ENCODE results near the gene ZNF646. TPM values are rescaled to one million over a fixed set of nuclear protein-coding genes. Genes with fewer than 3 reads are reported as not detected.

Gene ZNF646
- polyA plus RNA-seq, 3 donors: 0.46 to 6.5 (median 3.0) TPM

- Histone ChIP-seq H3K9me3 (replicated peaks in 1 of 2; ENCODE audit: control insufficient read depth in 1 of 2, insufficient read depth in 1 of 2, low read length in 2 of 2) (no peaks in the 10 kb centered on the region), H3K36me3 (replicated peaks in 1 of 2; ENCODE audit: control insufficient read depth in 1 of 2, insufficient read depth in 2 of 2, low read length in 2 of 2) (peaks cover 34 to 38% of the 10 kb centered on the region in 2 donors), H3K27ac (ENCODE audit: low read depth in 1 of 2, low read length in 2 of 2) (no peak overlapping the region), H2AFZ (ENCODE audit: insufficient read depth, low read depth, low read length, poor library complexity, severe bottlenecking) (no peak overlapping the region), H3K4me2 (replicated peaks; ENCODE audit: extremely low read depth, low read length, poor library complexity, severe bottlenecking) (no peak overlapping the region), H3K9ac (ENCODE audit: insufficient read depth, low read length, poor library complexity, severe bottlenecking) (no peak overlapping the region), H3K27me3 (ENCODE audit: control insufficient read depth in 2 of 2, insufficient read depth in 2 of 2, low read length in 2 of 2) (no peaks in the 10 kb centered on the region), H3K4me3 (replicated peaks in 1 of 3; ENCODE audit: low read depth in 2 of 3, low read length in 3 of 3) (no peak overlapping the region), H3K4me1 (ENCODE audit: control insufficient read depth in 1 of 2, insufficient read depth in 2 of 2, low read length in 2 of 2) (peaks cover 65 to 79% of the 10 kb centered on the region in 2 donors), H3K79me2 (ENCODE audit: insufficient read depth, low read length) (peaks cover 46% of the 10 kb centered on the region), H4K20me1 (ENCODE audit: insufficient read depth, low read length) (peaks cover 8% of the 10 kb centered on the region)
- DNase-seq: peak in 1 of 3 donors; percentile 2
- Mint-ChIP-seq H3K27me3 (ENCODE audit: low read depth in 3 of 3) (peaks cover 0 to 2% (median 0%) of the 10 kb centered on the region in 3 donors), H3K36me3 (peaks cover 36 to 40% of the 10 kb centered on the region in 2 donors), H3K9me3 (no peaks in the 10 kb centered on the region), H3K4me1 (peaks cover 60% of the 10 kb centered on the region), H3K4me3 (no peak overlapping the region), H3K27ac (peak overlapping the region; percentile 35 to 98 (median 69))
- 91% methylated on average over 19 of the region's 26 CpGs for WGBS (ENCODE audit: insufficient coverage)
- TF ChIP-seq CTCF (IDR thresholded peaks at IDR 0.05): no peak
- intact Hi-C loops (cut with micrococcal nuclease): loop anchor here (10.0 kb wide), 2 partner anchors 154 to 764 kb away; partner anchors contain the start of gene ZNF267 (in 1 of the 2)
Measured at GRCh38 chr16:31110106-31111034, 36.1 kb downstream of the ZNF646 start.

- Histone ChIP-seq H3K27me3 (ENCODE audit: control insufficient read depth in 2 of 2, insufficient read depth in 2 of 2, low read length in 2 of 2) (no peaks in the 10 kb centered on the region), H3K4me3 (replicated peaks in 1 of 3; ENCODE audit: low read depth in 2 of 3, low read length in 3 of 3) (peak overlapping the region in 1 of 3 experiments; percentile 61), H3K9ac (ENCODE audit: insufficient read depth, low read length, poor library complexity, severe bottlenecking) (no peak overlapping the region), H3K9me3 (replicated peaks in 1 of 2; ENCODE audit: control insufficient read depth in 1 of 2, insufficient read depth in 1 of 2, low read length in 2 of 2) (no peaks in the 10 kb centered on the region), H3K27ac (ENCODE audit: low read depth in 1 of 2, low read length in 2 of 2) (peak overlapping the region; percentile 89 to 98), H3K4me1 (ENCODE audit: control insufficient read depth in 1 of 2, insufficient read depth in 2 of 2, low read length in 2 of 2) (peaks cover 69 to 84% of the 10 kb centered on the region in 2 donors), H3K79me2 (ENCODE audit: insufficient read depth, low read length) (peaks cover 55% of the 10 kb centered on the region), H2AFZ (ENCODE audit: insufficient read depth, low read depth, low read length, poor library complexity, severe bottlenecking) (no peak overlapping the region), H3K4me2 (replicated peaks; ENCODE audit: extremely low read depth, low read length, poor library complexity, severe bottlenecking) (peak overlapping the region; percentile 64), H3K36me3 (replicated peaks in 1 of 2; ENCODE audit: control insufficient read depth in 1 of 2, insufficient read depth in 2 of 2, low read length in 2 of 2) (peaks cover 34 to 38% of the 10 kb centered on the region in 2 donors), H4K20me1 (ENCODE audit: insufficient read depth, low read length) (peaks cover 8% of the 10 kb centered on the region)
- TF ChIP-seq CTCF (IDR thresholded peaks at IDR 0.05): no peak
- 97% methylated on average over 22 of the region's 23 CpGs for WGBS (ENCODE audit: insufficient coverage)
- no peak overlapping the region for H3K4me3 Mint-ChIP-seq
- intact Hi-C loops (cut with micrococcal nuclease): loop anchor here (2.0 to 10.0 kb wide), 4 partner anchors 31 to 763 kb away; partner anchors contain the start of genes FUS (in 1 of the 2) and ZNF267 (in 1 of the 2)
- peak overlapping the region; percentile 94 to 100 (median 98) for H3K27ac Mint-ChIP-seq
- peak in 1 of 3 donors; percentile 14 for DNase-seq
- peaks cover 68% of the 10 kb centered on the region for H3K4me1 Mint-ChIP-seq
- peaks cover 36 to 42% of the 10 kb centered on the region in 2 donors for H3K36me3 Mint-ChIP-seq
- H3K27me3 Mint-ChIP-seq (ENCODE audit: low read depth in 3 of 3): peaks cover 0 to 3% (median 0%) of the 10 kb centered on the region in 3 donors
- H3K9me3 Mint-ChIP-seq: peaks cover 0 to 1% (median 0%) of the 10 kb centered on the region in 7 donors
Measured at GRCh38 chr16:31111881-31112466, 37.8 kb downstream of the ZNF646 start.
